Thymus (tissue), 11 donors: ENCODE data around the gene RAB12. TPM values are rescaled to one million over a fixed set of nuclear protein-coding genes. Genes with fewer than 3 reads are reported as not detected.
"Not testable (repeated sequence)": the region's sequence is repeated elsewhere in the genome, so short reads cannot be mapped to it uniquely, and the experiment has no call there.

Source experiments
- DNase-seq, 9 donors: peaks; one replicate each; pipeline ENCODE4 v3.0.0-alpha.2; 2013; ENCODE audit warnings: low spot score in 9 of 9, low read depth in 6 of 9, missing footprints in 1 of 9
- H3K27ac ChIP-seq, 2 donors: one replicate each; pipeline ENCODE4 v1.5.1; 2013; ENCODE audit warnings: control low read depth in 1 of 2, low read depth in 1 of 2, low read length in 1 of 2, mild to moderate bottlenecking in 1 of 2, moderate library complexity in 1 of 2
- H3K27me3 ChIP-seq, 2 donors: one replicate each; pipeline ENCODE4 v1.5.1; 2013; ENCODE audit warnings: low read length in 1 of 2; ENCODE audit not compliant: control insufficient read depth in 2 of 2, insufficient read depth in 1 of 2
- H3K36me3 ChIP-seq, 2 donors: one replicate each; pipeline ENCODE4 v1.5.1; 2013; ENCODE audit warnings: low read length in 1 of 2, mild to moderate bottlenecking in 1 of 2, moderate library complexity in 1 of 2; ENCODE audit not compliant: control insufficient read depth in 2 of 2, insufficient read depth in 2 of 2
- H3K4me1 ChIP-seq, 2 donors: one replicate each; pipeline ENCODE4 v1.5.1; 2013; ENCODE audit warnings: low read length in 2 of 2; ENCODE audit not compliant: control insufficient read depth in 2 of 2, insufficient read depth in 2 of 2
- H3K4me3 ChIP-seq, 2 donors: one replicate each; pipeline ENCODE4 v1.5.1; 2013; ENCODE audit warnings: low read length in 2 of 2, control low read depth in 1 of 2, mild to moderate bottlenecking in 1 of 2
- H3K9me3 ChIP-seq, 2 donors: one replicate each; pipeline ENCODE4 v1.5.1; 2013; ENCODE audit warnings: low read length in 1 of 2, mild to moderate bottlenecking in 1 of 2; ENCODE audit not compliant: control insufficient read depth in 2 of 2, insufficient read depth in 1 of 2
- WGBS: extraction: QIAGEN DNeasy Blood & Tissue Kit; methylation state at CpG from one replicate; pipeline ENCODE4 v1.1.7; 2013; 5-methylcytosine and 5-hydroxymethylcytosine counted together
- polyA plus RNA-seq: library from polyadenylated mRNA; stranded (reverse); fragments of 200-250 nt; gene quantifications from one replicate; pipeline ENCODE4 v1.2.3, GENCODE V29; 2013
- total RNA-seq: library from RNA; stranded (reverse); fragments of 120-200 nt; gene quantifications from one replicate; pipeline ENCODE4 v1.2.4, GENCODE V29; 2013
- donor health status: healthy.

RAB12 gene
- total and polyA plus RNA-seq, 2 donors = 17.8 to 60.0 TPM

DNA sequence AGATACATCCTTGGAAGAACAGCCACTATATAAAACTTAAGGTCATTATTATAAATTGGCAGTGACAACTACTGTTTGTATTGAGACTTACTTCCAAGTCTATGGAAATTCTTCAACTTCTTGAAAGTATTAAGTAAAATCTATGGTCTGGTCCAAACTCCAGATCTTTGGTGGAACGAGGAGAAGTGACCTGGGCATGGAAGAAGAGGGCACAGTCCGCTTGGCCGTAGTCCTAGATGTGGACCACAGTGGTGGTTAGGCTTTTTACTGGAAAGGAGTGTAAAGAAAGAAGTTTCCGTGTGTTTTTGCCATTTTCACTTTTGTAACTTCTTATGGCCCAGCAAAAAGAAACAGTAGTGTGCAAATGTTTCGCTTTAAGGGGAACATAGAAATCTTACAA lies 9.8 kb downstream of the RAB12 start:
- H3K36me3 ChIP-seq = peaks cover 0 to 3% of the 10 kb centered on the region in 2 donors
- no peak for DNase-seq
- 98% methylated on average over 5 of the region's 5 CpGs for WGBS
- no peak overlapping the region for H3K27ac ChIP-seq
- H3K27me3 ChIP-seq = no peaks in the 10 kb centered on the region
- peaks cover 0 to 1% of the 10 kb centered on the region in 2 donors for H3K9me3 ChIP-seq
- no peak overlapping the region for H3K4me3 ChIP-seq
- H3K4me1 ChIP-seq = peaks cover 0 to 3% of the 10 kb centered on the region in 2 donors

DNA sequence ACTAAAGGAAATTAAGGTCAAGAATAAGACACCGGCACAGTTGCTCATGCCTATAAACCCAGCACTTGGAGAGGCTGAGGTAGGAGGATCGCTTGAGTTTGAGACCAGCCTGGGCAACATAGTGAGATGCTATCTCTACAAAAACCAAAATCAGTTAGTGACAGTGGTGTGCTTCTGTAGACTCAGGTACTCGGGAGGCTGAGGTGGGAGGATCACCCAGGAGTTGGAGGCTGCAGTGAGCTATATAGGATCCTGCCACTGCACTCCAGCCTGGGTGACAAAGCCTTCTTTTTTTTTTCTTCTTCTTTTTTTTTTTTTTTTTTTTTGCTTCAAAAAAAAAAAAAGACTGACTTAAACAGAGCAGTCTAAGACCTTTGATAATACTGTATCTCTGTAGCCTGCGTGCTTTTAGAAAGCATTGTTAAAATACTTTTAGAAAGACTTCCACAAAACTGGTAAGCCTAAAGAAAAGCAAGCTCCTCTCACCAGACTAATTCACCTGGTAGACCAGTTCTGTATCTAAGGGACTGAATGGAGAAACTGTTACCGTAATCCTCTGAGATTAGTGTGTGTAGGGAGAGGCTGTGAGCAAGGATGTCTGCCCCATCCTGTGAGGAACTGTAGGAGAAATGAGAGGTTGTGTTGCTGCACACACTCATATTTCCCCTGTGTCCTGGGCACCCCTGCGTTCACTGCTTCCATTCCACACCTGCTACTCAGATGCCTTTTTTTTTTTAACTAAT lies 10.8 kb downstream of the RAB12 start:
- 89% methylated on average over 6 of the region's 6 CpGs for WGBS
- peaks cover 0 to 3% of the 10 kb centered on the region in 2 donors for H3K4me1 ChIP-seq
- no peak overlapping the region for H3K27ac ChIP-seq
- H3K4me3 ChIP-seq = no peak overlapping the region
- H3K9me3 ChIP-seq = peaks cover 0 to 1% of the 10 kb centered on the region in 2 donors
- H3K36me3 ChIP-seq = peaks cover 0 to 5% of the 10 kb centered on the region in 2 donors
- DNase-seq = no peak
- H3K27me3 ChIP-seq = no peaks in the 10 kb centered on the region

DNA sequence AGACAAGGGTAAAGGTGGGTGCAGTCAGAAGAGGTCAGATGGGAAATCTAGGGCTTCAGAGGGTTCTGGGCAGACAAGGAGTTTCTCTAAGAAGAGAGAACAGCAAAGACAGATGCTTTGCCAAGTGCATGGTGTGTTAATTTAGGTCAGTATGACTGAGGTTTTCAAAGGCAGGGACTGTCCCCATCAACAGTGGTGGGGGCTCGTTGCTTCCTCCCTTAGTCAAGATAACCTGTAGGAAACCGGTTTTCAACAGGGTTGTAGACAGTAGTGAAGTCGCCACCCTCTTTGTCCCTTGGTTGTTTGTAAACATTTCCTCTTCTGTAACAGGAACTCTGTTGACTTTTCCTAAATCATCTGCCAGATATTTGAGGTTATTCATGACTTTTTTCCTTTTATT lies 11.6 kb downstream of the RAB12 start:
- 93% methylated on average over 3 of the region's 3 CpGs for WGBS
- Histone ChIP-seq H3K4me3 (no peak overlapping the region), H3K36me3 (peaks cover 5 to 13% of the 10 kb centered on the region in 2 donors), H3K4me1 (peaks cover 0 to 3% of the 10 kb centered on the region in 2 donors), H3K27ac (no peak overlapping the region), H3K27me3 (no peaks in the 10 kb centered on the region), H3K9me3 (peaks cover 0 to 1% of the 10 kb centered on the region in 2 donors)
- DNase-seq = no peak

DNA sequence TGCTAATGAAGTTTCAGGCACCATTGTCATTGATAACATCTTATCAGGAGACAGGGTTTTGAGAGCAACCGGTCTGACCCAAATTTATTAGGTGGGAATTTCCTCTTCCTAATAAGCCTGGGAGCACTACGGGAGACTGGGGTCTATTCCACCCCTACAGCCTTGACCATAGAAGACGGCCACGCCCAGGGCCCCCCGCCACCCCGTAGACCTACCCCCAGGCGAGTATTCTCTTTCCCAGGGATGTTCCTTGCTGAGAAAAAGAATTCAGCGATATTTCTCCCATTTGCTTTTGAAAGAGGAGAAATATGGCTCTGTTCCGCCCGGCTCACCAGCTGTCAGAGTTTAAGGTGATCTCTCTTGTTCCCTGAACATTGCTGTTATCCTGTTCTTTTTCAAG lies 13.4 kb downstream of the RAB12 start:
- H3K9me3 ChIP-seq, H3K4me1 ChIP-seq, H3K27ac ChIP-seq, H3K4me3 ChIP-seq, H3K27me3 ChIP-seq, DNase-seq: not testable (repeated sequence)
- WGBS = 98% methylated on average over 10 of the region's 10 CpGs
- peaks cover 15 to 28% of the 10 kb centered on the region in 2 donors for H3K36me3 ChIP-seq

DNA sequence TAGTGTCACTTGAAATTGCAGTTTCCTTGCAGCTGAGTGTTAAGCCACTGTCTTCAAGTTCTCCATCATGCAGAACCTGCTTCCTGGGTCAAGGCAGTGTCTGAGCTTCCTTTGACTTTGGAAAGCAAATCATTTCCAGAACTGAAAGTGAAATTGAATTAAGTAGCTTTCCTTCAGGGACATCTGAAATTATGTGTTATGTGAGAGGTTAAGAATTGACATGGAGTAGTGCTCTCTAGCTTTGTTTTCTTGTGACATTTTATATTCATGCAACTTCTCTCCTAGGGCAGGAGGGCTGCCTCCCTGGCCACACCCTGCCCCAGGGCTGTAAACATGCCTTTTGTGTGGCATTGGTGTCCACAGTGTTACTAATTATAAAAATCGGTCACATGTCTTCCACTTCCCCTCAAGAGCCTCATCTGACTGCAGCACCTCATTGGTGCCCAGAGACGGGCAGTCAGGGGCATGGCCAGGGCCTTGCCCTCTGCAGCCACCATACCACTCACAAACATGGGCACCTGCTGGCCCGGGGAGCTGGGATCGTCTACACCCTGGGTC lies 14.4 kb downstream of the RAB12 start:
- peaks cover 0 to 1% of the 10 kb centered on the region in 2 donors for H3K9me3 ChIP-seq
- 53% methylated on average over 4 of the region's 4 CpGs for WGBS
- no peaks in the 10 kb centered on the region for H3K27me3 ChIP-seq
- peak in 1 of 9 donors; percentile 23 for DNase-seq
- peak overlapping the region in 1 of 2 donors; percentile 4 for H3K27ac ChIP-seq
- H3K4me1 ChIP-seq = peaks cover 0 to 3% of the 10 kb centered on the region in 2 donors
- peaks cover 15 to 28% of the 10 kb centered on the region in 2 donors for H3K36me3 ChIP-seq
- no peak overlapping the region for H3K4me3 ChIP-seq

DNA sequence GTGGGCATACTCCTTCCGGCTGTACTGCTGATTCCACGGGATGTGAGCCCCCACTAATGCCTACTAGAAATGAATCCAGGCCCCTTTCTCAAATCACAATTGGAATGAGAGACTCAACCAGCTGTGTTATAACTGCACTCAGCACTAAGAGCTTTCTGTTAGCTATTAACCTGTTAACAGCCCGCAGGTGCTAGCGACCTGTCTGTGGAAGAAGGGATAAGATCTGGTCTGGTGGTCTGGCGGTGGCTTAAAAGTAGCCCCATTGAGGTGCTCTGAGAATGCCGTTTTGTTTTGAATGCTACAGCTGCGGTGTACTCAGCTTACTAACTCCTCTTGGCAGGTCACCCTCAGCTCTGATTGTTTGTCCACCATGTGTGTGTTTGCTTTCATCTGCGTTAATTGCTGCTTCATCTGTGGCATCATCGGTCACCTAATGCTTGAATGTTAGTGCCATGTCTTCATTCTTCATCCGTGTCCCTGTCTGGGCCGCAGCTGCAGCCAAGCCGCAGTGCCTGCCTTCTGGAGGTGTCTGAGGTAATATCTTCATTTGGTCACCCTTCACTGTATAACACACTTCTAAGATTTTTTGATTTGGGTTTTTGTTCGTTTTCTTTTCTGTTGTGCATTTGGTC lies 16.3 kb downstream of the RAB12 start:
- Histone ChIP-seq H3K4me3 (no peak overlapping the region), H3K36me3 (peaks cover 20 to 33% of the 10 kb centered on the region in 2 donors), H3K4me1 (peaks cover 0 to 3% of the 10 kb centered on the region in 2 donors), H3K27me3 (no peaks in the 10 kb centered on the region), H3K9me3 (peaks cover 0 to 1% of the 10 kb centered on the region in 2 donors), H3K27ac (no peak overlapping the region)
- WGBS = 95% methylated on average over 13 of the region's 13 CpGs
- no peak for DNase-seq

DNA sequence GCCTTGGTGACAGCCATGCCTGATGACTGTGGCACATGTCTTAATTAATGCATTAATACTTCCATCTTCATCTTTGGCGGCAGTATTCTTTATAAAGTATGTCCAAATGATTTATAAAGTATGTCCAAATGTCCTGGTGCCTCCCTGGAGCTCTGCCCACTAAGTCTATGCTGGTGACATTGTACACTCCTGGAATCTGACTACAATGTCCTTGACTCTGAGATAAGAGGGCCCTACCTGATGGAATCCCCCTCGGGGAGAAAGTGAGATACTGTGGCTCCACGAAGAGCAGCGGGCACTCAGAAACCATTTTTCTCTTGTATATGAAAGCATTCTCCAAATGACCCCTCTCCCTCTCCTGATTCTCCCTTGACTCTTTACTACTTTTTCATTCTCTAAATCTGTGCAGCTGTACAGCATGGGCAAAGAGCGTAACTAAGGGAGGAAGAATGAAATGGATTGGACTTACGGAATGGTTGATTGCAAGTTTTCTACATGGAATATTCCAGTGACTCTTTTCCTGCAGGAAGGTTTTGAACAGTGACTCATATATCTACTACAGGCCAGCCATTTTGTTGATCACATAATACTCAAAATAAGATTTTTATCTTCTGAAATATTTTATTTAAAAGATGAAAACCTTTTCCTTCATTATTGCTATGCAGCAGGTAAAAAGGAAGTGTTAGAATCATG lies 17.3 kb downstream of the RAB12 start:
- Histone ChIP-seq H3K36me3 (peaks cover 20 to 37% of the 10 kb centered on the region in 2 donors), H3K27ac (no peak overlapping the region), H3K9me3 (peaks cover 0 to 1% of the 10 kb centered on the region in 2 donors), H3K4me3 (no peak overlapping the region), H3K27me3 (no peaks in the 10 kb centered on the region), H3K4me1 (peaks cover 0 to 3% of the 10 kb centered on the region in 2 donors)
- no peak for DNase-seq
- 98% methylated on average over 6 of the region's 6 CpGs for WGBS

DNA sequence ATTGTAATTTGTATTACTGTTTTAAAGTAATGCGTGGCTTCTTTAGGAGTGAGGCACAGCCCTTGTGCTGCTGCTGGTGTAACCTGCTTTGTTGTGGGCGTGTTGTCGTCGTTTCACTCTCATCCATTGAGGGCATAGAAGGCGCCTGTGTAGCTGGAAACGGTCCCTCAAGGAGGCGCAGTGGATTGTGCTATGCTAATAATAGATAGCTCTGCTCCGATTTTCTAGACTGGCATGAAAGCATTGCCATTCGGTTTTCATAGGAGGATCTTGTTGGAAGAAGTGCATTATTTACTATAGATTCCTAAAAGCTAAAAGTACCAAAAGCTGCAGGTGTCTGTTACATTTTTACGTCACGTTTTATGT lies 17.9 kb downstream of the RAB12 start:
- H3K27me3 ChIP-seq = no peaks in the 10 kb centered on the region
- H3K36me3 ChIP-seq = peaks cover 20 to 37% of the 10 kb centered on the region in 2 donors
- no peak overlapping the region for H3K4me3 ChIP-seq
- 91% methylated on average over 11 of the region's 11 CpGs for WGBS
- DNase-seq = no peak
- H3K27ac ChIP-seq = no peak overlapping the region
- peaks cover 0 to 1% of the 10 kb centered on the region in 2 donors for H3K9me3 ChIP-seq
- peaks cover 0 to 3% of the 10 kb centered on the region in 2 donors for H3K4me1 ChIP-seq

DNA sequence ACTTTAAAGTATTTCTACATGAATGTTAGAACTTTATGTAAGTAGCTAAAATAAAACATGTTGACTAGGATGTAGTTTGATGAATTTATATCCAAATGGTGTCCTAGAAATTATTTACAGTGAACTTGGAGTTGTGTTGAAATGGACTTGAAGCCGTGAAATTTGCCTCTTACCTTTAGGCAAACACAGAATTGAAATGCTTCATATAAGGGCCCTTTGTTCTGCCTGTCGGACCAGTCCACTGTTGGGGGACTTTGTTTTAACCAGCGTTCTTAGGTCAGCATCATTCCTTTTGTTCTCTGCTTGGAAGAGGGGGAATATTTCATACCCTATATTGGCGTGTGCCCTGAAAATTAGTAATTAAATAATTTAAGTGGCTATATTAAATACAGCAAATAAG lies 18.3 kb downstream of the RAB12 start:
- Histone ChIP-seq H3K27me3 (no peaks in the 10 kb centered on the region), H3K27ac (no peak overlapping the region), H3K4me1 (peaks cover 0 to 3% of the 10 kb centered on the region in 2 donors), H3K4me3 (no peak overlapping the region), H3K36me3 (peaks cover 24 to 41% of the 10 kb centered on the region in 2 donors), H3K9me3 (peaks cover 0 to 1% of the 10 kb centered on the region in 2 donors)
- no peak for DNase-seq
- WGBS = 97% methylated on average over 4 of the region's 4 CpGs
